NCI-H1436 treated with DMSO at 0.1 percent for 48 hours (cell line): Measurements from ENCODE around the gene IL6.
"Not testable (repeated sequence)": the region's sequence is repeated elsewhere in the genome, so short reads cannot be mapped to it uniquely, and the experiment has no call there.

Experiments
- DNase-seq: peaks from one replicate; lab custom pipeline; 2025; lab: John Stamatoyannopoulos, UW

Gene IL6

DNA sequence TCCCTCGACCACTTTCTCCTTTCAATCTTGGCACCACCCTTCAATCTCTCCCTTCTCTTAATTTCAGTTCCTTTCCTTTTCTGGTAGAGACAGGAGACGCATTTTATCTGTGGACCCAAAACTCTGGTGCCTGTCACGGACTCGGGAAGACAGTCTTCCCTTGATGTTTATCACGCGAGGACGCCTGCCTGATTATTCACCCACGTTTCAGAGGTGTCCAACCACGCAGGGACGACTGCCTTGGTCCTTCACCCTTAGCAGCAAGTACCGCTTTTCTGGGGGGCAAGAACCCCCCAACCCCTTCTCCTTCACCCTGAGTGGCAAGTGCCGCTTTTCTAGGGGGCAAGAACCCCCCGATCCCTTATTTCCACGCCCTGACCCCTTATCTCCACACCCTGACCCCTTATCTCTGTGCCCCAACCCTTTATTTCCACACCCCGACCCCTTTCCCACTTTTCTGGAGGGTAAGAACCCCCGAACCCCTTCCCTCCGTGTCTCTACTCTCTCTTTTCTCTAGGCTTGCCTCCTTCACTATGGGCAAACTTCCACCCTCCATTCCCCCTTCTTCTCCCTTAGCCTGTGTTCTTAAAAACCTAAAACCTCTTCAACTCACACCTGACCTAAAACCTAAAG is 22.9 kb upstream of the IL6 start:
- DNase-seq, result not testable (repeated sequence)

DNA sequence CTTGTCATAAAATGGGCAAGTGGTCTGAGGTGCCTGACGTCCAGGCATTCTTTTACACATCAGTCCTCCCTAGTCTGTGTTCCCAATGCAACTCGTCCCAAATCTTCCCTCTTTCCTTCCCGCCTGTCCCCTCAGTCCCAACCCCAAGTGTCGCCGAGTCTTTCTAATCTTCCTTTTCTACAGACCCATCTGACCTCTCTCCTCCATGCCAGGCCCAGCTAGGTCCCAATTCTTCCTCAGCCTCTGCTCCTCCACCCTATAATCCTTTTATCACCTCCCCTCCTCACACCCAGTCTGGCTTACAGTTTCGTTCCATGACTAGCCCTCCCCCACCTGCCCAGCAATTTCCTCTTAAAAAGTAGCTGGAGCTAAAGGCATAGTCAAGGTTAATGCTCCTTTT is 22.3 kb upstream of the IL6 start:
- not testable (repeated sequence) for DNase-seq

DNA sequence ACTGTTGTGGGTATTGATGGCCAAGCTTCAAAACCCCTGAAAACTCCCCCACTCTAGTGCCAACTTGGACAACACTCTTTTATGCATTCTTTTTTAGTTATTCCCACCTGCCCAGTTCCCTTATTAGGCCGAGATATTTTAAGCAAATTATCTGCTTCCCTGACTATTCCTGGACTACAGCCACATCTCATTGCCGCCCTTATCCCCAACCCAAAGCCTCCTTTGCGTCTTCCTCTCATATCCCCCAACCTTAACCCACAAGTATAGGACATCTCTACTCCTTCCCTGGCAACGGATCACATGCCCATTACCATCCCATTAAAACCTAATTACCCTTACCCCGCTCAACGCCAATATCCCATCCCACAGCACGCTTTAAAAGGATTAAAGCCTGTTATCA is 21.1 kb upstream of the IL6 start:
- DNase-seq, result not testable (repeated sequence)

DNA sequence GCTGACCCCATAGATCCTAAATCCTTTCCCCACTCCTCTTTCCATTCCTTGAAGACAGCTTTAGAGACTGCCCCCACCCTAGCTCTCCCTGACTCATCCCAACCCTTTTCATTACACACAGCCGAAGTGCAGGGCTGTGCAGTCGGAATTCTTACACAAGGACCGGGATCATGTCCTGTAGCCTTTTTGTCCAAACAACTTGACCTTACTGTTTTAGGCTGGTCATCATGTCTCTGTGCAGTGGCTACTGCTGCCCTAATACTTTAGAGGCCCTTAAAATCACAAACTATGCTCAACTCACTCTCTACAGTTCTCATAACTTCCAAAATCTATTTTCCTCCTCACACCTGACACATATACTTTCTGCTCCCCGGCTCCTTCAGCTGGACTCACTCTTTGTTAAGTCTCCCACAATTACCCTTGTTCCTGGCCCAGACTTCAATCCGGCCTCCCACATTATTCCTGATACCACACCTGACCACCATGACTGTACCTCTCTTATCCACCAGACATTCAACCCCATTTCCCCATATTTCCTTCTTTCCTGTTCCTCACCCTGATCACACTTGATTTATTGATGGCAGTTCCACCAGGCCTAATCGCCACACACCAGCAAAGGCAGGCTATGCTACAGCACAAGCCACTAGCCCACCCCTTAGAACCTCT is 19.8 kb upstream of the IL6 start:
- DNase-seq, result not testable (repeated sequence)

DNA sequence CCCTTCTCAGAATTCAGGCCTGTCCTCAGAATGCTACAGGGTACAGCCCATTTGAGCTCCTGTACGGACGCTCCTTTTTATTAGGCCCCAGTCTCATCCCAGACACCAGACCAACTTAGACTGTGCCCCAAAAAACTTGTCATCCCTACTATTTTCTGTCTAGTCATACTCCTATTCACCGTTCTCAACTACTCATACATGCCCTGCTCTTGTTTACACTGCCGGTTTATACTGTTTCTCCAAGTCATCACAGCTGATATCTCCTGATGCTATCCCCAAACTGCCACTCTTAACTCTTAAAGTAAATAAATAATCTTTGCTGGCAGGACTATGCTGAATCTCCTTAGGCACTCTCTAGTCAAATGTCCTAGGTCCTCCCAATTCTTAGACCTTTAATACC is 18.8 kb upstream of the IL6 start:
- not testable (repeated sequence) for DNase-seq

DNA sequence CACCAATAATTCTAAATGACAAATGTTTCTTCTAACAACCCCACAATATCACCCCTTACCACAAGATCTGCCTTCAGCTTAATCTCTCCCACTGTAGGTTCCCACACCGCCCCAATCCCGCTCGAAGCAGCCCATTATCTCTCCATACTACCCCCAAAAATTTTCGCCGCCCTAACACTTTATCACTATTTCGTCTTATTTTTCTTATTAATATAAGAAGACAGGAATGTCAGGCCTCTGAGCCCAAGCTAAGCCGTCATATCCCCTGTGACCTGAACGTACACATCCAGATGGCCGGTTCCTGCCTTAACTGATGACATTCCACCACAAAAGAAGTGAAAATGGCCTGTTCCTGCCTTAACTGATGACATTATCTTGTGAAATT is 18.3 kb upstream of the IL6 start:
- not testable (repeated sequence) for DNase-seq

DNA sequence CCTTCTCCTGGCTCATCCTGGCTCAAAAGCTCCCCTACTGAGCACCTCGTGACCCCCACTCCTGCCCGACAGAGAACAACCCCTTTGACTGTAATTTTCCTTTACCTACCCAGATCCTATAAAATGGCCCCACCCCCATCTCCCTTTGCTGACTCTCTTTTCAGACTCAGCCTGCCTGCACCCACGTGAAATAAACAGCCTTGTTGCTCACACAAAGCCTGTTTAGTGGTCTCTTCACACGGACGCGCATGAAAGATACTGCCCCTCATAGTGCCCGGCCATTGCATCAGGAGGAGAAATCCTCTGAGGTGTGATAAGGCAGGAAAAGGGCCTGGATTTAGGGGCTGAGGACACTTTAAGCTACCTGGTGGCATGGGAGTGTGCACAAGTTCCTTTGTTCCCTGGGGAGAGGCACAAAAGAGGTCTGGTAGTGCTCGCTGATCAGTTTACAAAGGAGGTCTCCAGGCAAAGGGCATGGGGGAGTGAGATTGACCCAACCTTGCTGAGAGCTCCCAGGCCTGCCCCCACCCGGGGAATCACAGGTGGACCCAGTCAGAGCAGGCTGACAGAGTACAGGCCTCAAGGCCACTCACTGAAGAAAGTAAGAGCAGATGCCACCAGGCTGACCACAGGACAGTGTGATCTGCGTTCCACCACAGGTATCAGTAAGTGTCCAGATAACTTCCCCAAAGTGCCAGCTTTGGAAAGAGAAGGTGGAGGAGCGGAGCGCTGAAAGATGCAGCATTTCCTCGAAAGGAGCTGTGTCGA is 17.8 kb upstream of the IL6 start:
- DNase-seq, result not testable (repeated sequence)

DNA sequence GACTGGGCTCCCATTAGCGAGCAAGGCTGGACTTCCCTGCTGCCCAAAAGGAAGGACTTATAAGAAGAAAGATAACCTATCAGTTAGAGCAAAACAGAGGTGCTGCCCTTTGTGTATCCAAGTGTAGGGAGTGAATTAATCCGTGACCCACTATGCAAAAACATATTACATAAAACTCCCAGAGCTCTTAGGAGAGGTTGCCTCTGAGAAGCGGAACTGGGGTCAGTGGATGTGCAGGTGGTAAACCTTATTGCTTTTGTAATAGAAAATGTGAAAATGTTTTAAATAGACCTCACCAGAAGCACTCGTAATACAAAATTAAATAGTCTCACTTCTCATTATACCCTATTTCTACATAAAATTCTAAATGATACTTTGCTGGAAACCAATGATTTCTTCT is 17.1 kb upstream of the IL6 start:
- no peak for DNase-seq

DNA sequence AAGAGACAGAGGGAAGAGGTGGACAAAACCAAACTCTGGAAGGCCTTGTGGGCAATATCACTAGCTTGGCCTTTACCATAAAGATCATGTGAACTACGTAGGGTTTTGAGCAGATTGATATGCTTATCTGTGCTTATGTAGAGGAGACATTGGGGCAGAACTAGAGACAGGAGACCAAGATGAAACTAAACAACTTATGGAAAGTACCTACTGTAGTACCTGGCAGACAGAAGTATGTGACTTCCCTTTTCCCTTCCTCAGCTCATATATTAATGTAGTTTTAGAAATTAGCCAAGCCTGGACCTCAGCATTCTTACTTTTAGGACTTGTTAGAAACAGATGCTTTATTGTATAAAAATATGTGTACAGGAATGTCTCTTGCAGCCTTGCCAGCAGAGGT is 14.0 kb upstream of the IL6 start:
- no peak for DNase-seq

DNA sequence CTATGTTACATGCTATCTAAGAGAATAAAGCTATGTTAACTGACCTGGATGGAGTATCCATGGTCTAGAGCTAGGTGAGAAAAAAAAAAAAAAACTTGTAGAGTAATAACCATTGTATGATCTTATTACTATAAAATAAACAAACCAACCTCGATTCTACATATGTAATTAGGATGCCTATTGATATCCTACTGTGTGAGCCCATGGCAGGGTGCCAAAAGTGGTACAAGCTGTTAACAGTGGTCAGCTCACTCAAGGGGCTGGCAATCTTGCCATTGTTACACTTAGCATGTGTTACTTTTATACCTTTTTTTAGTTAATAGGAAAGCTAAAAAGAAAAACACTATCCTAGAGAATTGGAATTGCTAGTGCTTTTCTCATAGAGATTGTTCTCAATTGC is 13.5 kb upstream of the IL6 start:
- no peak for DNase-seq

DNA sequence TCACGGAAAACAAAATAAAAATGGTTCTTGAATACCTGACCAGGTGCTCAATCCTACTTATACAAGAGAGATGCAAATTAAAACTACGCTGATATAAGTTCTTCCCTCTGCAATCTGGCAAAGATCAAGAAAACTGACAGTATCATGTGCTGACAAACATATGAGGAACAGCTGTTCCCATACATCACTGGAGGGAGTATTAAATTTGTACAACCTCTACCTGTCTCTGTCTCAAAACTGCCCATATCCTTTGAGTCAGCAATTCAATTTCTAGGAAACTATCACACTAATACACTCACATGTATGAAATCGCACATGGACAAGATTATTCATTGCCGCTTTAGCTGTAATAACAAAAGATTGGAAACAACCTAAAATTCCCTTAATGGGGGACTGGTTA is 11.0 kb upstream of the IL6 start:
- DNase-seq, result no peak

DNA sequence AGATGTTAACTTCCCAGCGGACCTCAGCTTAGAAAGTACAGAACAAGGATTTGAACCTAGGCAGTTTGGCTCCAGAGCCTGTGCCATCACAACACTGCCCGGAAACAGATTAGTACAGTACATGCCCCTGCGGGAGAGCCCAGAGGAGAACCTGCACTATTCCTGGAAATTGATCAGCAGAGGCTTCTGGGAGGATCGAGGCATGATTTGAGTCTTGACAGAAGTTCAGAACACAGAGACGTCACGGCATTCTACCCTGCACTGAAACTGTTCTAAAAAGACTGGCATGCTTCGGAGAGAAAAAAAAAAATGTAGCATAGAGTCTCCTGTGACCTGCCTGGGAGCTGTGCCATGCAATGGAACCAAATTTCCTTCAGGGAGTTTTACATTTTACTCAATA is 9.2 kb upstream of the IL6 start:
- DNase-seq, result no peak

DNA sequence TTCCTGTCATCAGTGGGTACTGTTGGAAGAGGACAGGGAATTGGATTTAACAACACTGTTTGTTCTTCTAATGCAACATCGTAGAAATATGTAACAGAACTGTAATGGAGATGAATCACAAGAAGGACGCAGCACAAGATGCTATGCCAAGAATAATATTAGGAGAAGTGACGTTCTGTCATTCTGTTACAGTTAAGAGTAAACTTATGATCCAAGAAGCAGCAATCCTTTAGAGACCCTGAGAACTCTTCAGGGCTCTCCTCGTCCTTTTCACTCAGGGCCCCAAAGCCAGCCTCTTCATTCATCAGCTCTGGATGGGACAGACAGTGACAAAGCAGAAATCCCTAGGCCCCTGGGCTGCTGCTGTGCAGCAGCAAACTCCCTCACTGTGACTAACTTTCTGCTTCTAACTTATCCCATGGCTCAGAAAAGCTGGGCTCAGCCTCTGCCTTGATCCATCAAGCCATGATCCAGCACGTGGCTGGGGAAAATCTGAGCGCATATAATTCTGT is 8.7 kb upstream of the IL6 start:
- DNase-seq, result no peak

DNA sequence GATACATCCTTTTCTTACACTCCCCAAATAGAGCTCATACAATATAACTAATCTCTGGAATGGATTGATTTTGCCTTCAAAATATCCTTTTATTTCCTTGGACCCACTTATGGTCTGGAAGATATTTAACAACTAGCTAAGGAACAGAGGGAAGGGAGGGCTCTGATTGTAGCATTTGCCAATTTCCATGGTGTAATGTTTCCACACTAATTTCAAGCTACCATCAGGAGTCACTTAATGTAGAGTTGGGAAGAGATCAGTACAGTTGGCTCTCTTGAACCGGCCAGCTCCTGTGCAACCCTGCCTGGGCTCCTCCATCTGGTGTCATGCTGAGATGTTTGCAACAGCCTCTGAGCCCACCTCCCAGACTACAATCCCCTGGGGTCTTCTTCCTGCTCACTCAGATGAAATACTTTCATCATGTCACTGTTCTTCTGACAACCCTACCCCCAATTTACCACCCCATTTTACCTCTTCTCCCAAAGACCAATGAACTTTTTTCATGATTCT is 8.0 kb upstream of the IL6 start:
- DNase-seq, result no peak

DNA sequence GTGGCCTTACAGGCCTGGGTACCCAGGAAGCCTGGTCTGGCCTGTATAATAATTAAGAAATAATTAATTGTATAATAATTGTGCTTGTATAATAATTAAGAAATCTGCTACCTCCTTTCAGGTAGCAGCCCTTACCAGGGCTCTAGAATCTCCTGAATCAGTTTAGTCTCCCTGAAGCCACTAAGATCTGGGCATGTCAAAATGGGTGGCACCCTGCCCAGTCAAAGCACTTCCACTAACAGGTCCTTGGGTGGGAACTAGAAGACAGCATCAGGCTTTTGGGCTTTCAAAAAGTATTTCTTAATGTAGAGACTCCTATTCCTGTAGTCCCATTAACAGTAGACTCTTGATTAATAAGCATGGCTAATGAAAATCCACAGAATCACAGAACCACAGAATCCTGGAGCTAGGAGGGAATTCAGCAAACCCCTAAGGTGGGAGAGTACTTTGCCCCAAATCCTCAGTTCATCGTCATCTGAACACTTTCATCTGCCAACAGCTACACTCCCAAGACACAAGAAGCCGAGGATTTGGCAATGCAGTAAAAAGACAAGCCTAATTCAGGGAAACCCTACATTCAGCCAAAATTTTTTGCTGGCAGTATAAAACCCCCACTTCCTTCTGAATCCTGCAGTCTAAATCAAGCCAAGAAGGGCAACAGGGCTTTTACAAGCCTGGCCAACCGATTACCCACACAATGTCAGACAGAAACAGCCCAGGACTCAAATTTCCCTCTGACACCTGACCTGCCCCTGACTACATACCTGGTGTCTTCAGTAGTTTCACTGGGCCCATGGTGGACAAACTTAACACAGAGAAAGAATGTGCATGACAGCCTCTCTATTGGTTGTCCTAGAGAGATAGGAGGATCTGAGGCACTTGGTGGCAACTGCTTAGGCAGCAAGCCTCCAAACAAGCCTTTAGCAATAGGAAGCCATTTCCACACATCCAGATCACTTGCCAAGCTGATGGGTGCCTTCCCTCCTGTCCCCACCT is 5.9 kb upstream of the IL6 start:
- no peak for DNase-seq

DNA sequence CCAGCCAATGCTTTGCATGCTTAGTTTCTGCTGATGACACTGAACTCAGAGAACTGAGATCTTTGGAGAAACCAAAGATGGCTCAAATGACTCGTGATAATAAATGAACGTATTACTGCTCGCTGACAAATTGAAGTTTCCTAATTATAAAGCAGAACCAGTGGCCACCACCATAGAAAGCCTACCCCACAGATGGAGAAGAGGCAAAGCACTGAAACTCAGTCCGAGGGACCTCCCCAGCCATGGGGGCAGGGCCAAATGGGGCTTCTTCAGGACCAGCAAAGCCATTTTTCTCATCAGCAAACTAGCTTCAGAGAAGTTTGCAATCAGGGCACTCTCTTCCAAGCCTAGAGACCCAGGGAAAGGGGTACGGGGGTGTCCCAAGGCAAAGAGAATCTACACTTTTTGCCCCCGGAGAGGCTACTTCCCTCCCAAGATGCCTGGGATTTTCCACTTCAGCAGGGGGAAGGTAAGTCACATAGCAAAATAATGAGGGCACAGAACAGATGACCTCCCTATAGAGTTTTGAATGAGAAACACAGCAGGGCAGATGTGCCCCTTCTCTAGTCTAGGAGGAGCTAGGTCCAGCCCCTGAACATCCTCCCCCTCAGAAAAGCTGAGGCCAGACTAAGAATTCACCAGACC is 4.3 kb upstream of the IL6 start:
- DNase-seq, result no peak

DNA sequence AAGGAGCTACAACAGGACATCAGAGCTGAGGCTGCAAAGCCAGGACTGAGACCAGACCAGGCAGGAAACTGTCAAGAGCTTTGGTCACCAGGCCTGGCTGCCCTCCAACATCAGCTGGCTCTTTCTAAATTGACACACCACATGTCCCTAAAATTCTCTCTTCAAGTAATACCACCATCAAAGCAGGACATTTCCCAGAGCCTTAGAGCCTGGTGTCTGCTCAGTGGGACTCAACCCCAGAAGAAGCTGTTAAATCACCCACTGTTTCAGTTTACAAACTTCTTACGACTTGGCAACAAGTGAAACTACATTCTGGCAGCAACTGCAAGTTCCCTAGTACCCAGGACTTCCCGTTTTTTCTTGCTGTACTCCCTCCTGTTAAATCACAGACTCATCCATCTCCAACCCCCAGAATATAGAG is 3.8 kb upstream of the IL6 start:
- no peak for DNase-seq

DNA sequence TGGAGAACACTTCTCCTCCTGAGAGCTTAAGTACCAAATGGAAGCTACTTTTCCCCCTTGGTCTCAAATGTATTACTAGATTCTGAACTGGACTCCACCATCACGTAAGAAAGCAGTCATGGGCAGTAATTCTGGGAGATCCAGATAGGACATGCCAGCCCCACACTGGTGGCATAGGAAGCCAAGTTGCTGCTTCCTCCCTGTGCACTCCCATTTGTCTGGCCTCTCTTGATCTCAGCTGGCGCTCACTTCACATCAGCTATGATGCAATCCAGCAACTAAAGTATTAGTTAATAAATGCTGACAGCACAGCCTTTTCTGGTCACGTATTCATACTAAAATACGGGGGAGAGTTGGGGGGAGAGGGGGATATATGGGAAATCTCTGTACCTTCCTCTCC is 3.4 kb upstream of the IL6 start:
- DNase-seq, result no peak

DNA sequence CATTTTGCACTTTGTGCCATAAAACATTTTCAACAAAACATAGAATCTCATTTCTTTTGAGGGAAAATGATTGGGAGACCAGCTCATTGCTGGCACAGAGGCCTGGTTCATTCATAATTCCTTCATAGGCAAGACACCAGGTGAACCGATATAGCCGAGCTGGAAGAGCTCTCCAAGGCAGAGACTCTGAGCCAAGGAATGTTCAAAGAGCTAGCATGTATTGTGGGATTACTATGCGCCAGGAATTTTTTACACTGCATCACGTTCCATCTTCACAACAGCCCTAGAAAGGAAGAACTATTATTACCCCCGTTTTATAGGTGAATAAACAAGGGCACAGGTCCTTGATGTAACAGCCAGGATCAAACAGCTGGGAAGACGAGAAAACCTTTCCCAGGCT is 2.1 kb upstream of the IL6 start:
- no peak for DNase-seq

DNA sequence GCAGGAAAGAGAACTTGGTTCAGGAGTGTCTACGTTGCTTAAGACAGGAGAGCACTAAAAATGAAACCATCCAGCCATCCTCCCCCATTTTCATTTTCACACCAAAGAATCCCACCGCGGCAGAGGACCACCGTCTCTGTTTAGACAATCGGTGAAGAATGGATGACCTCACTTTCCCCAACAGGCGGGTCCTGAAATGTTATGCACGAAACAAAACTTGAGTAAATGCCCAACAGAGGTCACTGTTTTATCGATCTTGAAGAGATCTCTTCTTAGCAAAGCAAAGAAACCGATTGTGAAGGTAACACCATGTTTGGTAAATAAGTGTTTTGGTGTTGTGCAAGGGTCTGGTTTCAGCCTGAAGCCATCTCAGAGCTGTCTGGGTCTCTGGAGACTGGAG is 1.4 kb upstream of the IL6 start:
- DNase-seq, result no peak

DNA sequence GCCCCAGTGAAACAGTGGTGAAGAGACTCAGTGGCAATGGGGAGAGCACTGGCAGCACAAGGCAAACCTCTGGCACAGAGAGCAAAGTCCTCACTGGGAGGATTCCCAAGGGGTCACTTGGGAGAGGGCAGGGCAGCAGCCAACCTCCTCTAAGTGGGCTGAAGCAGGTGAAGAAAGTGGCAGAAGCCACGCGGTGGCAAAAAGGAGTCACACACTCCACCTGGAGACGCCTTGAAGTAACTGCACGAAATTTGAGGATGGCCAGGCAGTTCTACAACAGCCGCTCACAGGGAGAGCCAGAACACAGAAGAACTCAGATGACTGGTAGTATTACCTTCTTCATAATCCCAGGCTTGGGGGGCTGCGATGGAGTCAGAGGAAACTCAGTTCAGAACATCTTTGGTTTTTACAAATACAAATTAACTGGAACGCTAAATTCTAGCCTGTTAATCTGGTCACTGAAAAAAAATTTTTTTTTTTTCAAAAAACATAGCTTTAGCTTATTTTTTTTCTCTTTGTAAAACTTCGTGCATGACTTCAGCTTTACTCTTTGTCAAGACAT is 574 bp upstream of the IL6 start:
- DNase-seq, result no peak
